GM12878 (cell line): ENCODE measurements around the gene LIN37. TPM values are rescaled to one million over a fixed set of nuclear protein-coding genes. Genes with fewer than 3 reads are reported as not detected.

Source experiments
- ATAC-seq: fragments of 200-7000 bp; cut with Tn5 transposase; 3 replicates; pipeline ENCODE4 v1.9.1; 2020; ENCODE audit warnings: mild to moderate bottlenecking, moderate library complexity
- BruUV-seq: library from RNA; stranded (reverse); fragments of 400-500 nt; replicated peaks from 2 replicates; lab custom pipeline; 2021; lab: Mats Ljungman, UMichigan
- CTCF ChIA-PET: fragments of 300-600 bp; sonication (Branson Sonifier 250); formaldehyde crosslinking; extraction: SDS; loops from one replicate; lab custom pipeline; 2021; ENCODE audit warnings: inconsistent platforms; lab: Yijun Ruan, JAX
- POLR2A ChIA-PET: fragments of 350-600 bp; formaldehyde crosslinking; extraction: SDS; loops from one replicate; lab custom pipeline; 2021; ENCODE audit warnings: inconsistent platforms; lab: Charles Lee
- RAD21 ChIA-PET: fragments of 300-600 bp; sonication (Branson Sonifier 250); formaldehyde crosslinking; loops from one replicate; lab custom pipeline; 2023; ENCODE audit warnings: antibody characterized with exemption; ENCODE audit not compliant: unreplicated experiment; lab: Charles Lee
- SMC1A ChIA-PET: fragments of 300-600 bp; sonication (Branson Sonifier 250); formaldehyde crosslinking; loops from one replicate; lab custom pipeline; 2023; ENCODE audit not compliant: unreplicated experiment, uncharacterized antibody; lab: Charles Lee
- DNase-seq: peaks from one replicate; pipeline ENCODE4 v3.0.0-alpha.2; 2011; ENCODE audit warnings: low read depth, low spot score
- FAIRE-seq: peaks from 3 replicates; lab custom pipeline; 2011; peaks lifted over from hg19 to GRCh38; lab: Jason Lieb, UNC
- H2AFZ ChIP-seq: 2 replicates; pipeline ENCODE4 v1.6.0; 2011; ENCODE audit warnings: low read depth, low read length, control low read depth; ENCODE audit not compliant: control insufficient read depth
- H3K27ac ChIP-seq: 2 replicates; pipeline ENCODE4 v1.5.1; 2011; ENCODE audit warnings: control low read depth; ENCODE audit not compliant: control insufficient read depth, insufficient read depth
- H3K27me3 ChIP-seq, 2 experiments: replicated peaks in 1 of 2; 2 replicates each; pipeline versions ENCODE4 v1.6.0 to v1.6.1; 2011; ENCODE audit warnings: low read length in 1 of 2; ENCODE audit not compliant: control insufficient read depth in 2 of 2, insufficient read depth in 2 of 2
- H3K36me3 ChIP-seq, 2 experiments: 2 replicates each; pipeline ENCODE4 v1.5.1; 2011; ENCODE audit warnings: low read length in 1 of 2; ENCODE audit not compliant: control insufficient read depth in 2 of 2, insufficient read depth in 2 of 2
- H3K4me1 ChIP-seq: 2 replicates; pipeline ENCODE4 v1.6.1; 2011; ENCODE audit warnings: mild to moderate bottlenecking, low read length, moderate library complexity, mixed read lengths; ENCODE audit not compliant: control insufficient read depth, insufficient read depth
- H3K4me2 ChIP-seq: 2 replicates; pipeline ENCODE4 v1.6.0; 2011; ENCODE audit warnings: control low read depth; ENCODE audit not compliant: control insufficient read depth, insufficient read depth
- H3K4me3 ChIP-seq: fragments of 200-600 bp; sonication (generic); 2 replicates; pipeline ENCODE4 v1.5.1; 2016
- H3K79me2 ChIP-seq: 2 replicates; pipeline ENCODE4 v1.6.0; 2011; ENCODE audit warnings: low read length; ENCODE audit not compliant: control insufficient read depth, insufficient read depth
- H3K9ac ChIP-seq: 2 replicates; pipeline ENCODE4 v1.8.0; 2011; ENCODE audit warnings: low read length, control low read depth, mixed read lengths; ENCODE audit not compliant: control insufficient read depth, insufficient read depth
- H3K9me3 ChIP-seq: replicated peaks from 3 replicates; pipeline ENCODE4 v1.5.1; 2011; ENCODE audit warnings: mild to moderate bottlenecking, low read length; ENCODE audit not compliant: control insufficient read depth, insufficient read depth
- H4K20me1 ChIP-seq: 2 replicates; pipeline ENCODE4 v1.6.0; 2011; ENCODE audit not compliant: control insufficient read depth, insufficient read depth
- MEF2A ChIP-seq: IDR thresholded peaks from 2 replicates; pipeline ENCODE4 v1.6.1; 2011; ENCODE audit warnings: low read depth, mild to moderate bottlenecking, low read length, moderate library complexity; ENCODE audit not compliant: insufficient read depth
- TCF3 ChIP-seq: IDR thresholded peaks from 2 replicates; pipeline ENCODE4 v1.6.1; 2012; ENCODE audit warnings: low read depth, mild to moderate bottlenecking, low read length, borderline replicate concordance; ENCODE audit not compliant: insufficient read depth
- WGBS: methylation state at CpG from one replicate; pipeline ENCODE4 v1.1.6; 2016; ENCODE audit warnings: low lambda C conversion rate; ENCODE audit not compliant: insufficient replicate concordance, insufficient coverage; ENCODE audit errors: missing lambda C conversion rate; 5-methylcytosine and 5-hydroxymethylcytosine counted together
- in situ Hi-C: fragments of 300-500 bp; cut with MboI; formaldehyde crosslinking; loops from 9 replicates; pipeline ENCODE4 v1.14.3; 2018; ENCODE audit warnings: mixed read lengths
- intact Hi-C: fragments of 100-400 bp; cut with micrococcal nuclease; formaldehyde crosslinking; loops from one replicate; pipeline ENCODE4 v1.14.2; 2022; ENCODE audit not compliant: unreplicated experiment
- polyA plus RNA-seq, 11 experiments: library from polyadenylated mRNA; depleted of rRNA in 4 of 11; unstranded in 6 of 11; stranded (reverse) in 5 of 11; fragments of >200 nt; fragmentation: Nextera tagmentation in 4 of 11; fragmentation: Illumina TruSeq in 1 of 11; extraction: Ambion mirVana in 4 of 11; extraction: Trizol in 1 of 11; gene quantifications; 1 replicate in 1 of 11; 2 replicates in 10 of 11; pipeline versions ENCODE4 v1.2.1 to v1.2.3, GENCODE V29; 2011 to 2016; ENCODE audit warnings: inconsistent platforms in 2 of 11, missing spikeins in 2 of 11, low read depth in 1 of 11
- total RNA-seq, 4 experiments: library from RNA; depleted of rRNA in 3 of 4; stranded (reverse); fragments of >200 nt in 3 of 4; fragmentation: Illumina TruSeq in 1 of 4; extraction: Trizol in 1 of 4; gene quantifications; 2 replicates each; pipeline versions ENCODE4 v1.2.1 to v1.2.3, GENCODE V29; 2013 to 2021
- TF ChIP-seq, protein P1 (sequence below): fragments of 450-650 bp; IDR thresholded peaks from 2 replicates; pipeline ENCODE4 v1.6.1; 2018; ENCODE audit warnings: borderline replicate concordance, mild to moderate bottlenecking; ENCODE audit not compliant: partially characterized antibody
- TF ChIP-seq, protein P2 (sequence below): fragments of 450-650 bp; IDR thresholded peaks from 2 replicates; pipeline ENCODE4 v1.6.1; 2018; ENCODE audit warnings: mild to moderate bottlenecking, low read depth, moderate library complexity; ENCODE audit not compliant: partially characterized antibody
- TF ChIP-seq, protein P3 (sequence below): IDR thresholded peaks from 2 replicates; pipeline ENCODE4 v1.6.1; 2012; ENCODE audit warnings: mild to moderate bottlenecking, low read depth, low read length
- TF ChIP-seq, protein P4 (sequence below): fragments of 450-650 bp; IDR thresholded peaks from 2 replicates; pipeline ENCODE4 v1.6.1; 2017; ENCODE audit warnings: low read depth, mild to moderate bottlenecking, moderate library complexity

LIN37 gene
- total and polyA plus RNA-seq, 10 of the 15 experiments (the other 5 are each of a cell fraction or from before 2014, with no cell fraction given) = 0.69 to 11.9 (median 7.6) TPM

DNA sequence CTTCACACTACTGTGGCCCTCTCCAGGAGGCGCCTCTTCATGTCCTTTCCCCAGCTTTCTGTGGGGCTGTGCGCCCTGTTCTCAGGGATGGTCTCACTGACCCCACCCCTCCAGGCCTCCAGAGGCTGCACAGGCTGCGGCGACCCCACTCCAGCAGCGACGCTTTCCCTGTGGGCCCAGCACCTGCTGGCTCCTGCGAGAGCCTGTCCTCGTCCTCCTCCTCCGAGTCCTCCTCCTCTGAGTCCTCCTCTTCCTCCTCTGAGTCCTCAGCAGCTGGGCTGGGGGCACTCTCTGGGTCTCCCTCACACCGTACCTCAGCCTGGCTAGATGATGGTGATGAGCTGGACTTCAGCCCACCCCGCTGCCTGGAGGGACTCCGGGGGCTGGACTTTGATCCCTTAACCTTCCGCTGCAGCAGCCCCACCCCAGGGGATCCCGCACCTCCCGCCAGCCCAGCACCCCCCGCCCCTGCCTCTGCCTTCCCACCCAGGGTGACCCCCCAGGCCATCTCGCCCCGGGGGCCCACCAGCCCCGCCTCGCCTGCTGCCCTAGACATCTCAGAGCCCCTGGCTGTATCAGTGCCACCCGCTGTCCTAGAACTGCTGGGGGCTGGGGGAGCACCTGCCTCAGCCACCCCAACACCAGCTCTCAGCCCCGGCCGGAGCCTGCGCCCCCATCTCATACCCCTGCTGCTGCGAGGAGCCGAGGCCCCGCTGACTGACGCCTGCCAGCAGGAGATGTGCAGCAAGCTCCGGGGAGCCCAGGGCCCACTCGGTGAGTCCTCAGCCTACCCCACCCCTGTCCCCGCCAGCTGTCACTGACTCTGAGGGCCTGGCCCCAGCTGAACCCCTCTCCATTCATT, 38.2 kb downstream of the LIN37 start (continued):
- TF ChIP-seq, protein P1, sequence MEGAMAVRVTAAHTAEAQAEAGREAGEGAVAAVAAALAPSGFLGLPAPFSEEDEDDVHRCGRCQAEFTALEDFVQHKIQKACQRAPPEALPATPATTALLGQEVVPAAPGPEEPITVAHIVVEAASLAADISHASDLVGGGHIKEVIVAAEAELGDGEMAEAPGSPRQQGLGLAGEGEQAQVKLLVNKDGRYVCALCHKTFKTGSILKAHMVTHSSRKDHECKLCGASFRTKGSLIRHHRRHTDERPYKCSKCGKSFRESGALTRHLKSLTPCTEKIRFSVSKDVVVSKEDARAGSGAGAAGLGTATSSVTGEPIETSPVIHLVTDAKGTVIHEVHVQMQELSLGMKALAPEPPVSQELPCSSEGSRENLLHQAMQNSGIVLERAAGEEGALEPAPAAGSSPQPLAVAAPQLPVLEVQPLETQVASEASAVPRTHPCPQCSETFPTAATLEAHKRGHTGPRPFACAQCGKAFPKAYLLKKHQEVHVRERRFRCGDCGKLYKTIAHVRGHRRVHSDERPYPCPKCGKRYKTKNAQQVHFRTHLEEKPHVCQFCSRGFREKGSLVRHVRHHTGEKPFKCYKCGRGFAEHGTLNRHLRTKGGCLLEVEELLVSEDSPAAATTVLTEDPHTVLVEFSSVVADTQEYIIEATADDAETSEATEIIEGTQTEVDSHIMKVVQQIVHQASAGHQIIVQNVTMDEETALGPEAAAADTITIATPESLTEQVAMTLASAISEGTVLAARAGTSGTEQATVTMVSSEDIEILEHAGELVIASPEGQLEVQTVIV = no peak
- TF ChIP-seq, protein P2, sequence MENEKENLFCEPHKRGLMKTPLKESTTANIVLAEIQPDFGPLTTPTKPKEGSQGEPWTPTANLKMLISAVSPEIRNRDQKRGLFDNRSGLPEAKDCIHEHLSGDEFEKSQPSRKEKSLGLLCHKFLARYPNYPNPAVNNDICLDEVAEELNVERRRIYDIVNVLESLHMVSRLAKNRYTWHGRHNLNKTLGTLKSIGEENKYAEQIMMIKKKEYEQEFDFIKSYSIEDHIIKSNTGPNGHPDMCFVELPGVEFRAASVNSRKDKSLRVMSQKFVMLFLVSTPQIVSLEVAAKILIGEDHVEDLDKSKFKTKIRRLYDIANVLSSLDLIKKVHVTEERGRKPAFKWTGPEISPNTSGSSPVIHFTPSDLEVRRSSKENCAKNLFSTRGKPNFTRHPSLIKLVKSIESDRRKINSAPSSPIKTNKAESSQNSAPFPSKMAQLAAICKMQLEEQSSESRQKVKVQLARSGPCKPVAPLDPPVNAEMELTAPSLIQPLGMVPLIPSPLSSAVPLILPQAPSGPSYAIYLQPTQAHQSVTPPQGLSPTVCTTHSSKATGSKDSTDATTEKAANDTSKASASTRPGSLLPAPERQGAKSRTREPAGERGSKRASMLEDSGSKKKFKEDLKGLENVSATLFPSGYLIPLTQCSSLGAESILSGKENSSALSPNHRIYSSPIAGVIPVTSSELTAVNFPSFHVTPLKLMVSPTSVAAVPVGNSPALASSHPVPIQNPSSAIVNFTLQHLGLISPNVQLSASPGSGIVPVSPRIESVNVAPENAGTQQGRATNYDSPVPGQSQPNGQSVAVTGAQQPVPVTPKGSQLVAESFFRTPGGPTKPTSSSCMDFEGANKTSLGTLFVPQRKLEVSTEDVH = no peak

DNA sequence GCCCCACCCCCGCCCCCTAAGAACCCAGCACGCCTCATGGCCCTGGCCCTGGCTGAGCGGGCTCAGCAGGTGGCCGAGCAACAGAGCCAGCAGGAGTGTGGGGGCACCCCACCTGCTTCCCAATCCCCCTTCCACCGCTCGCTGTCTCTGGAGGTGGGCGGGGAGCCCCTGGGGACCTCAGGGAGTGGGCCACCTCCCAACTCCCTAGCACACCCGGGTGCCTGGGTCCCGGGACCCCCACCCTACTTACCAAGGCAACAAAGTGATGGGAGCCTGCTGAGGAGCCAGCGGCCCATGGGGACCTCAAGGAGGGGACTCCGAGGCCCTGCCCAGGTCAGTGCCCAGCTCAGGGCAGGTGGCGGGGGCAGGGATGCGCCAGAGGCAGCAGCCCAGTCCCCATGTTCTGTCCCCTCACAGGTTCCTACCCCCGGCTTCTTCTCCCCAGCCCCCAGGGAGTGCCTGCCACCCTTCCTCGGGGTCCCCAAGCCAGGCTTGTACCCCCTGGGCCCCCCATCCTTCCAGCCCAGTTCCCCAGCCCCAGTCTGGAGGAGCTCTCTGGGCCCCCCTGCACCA, 38.9 kb downstream of the LIN37 start:
- FAIRE-seq = no peak
- Histone ChIP-seq H3K9ac (no peak overlapping the region), H3K4me2 (no peak overlapping the region), H3K79me2 (no peaks in the 10 kb centered on the region), H2AFZ (no peak overlapping the region), H3K36me3 (no peaks in the 10 kb centered on the region), H3K4me3 (no peak overlapping the region)
- no TSS peak for BruUV-seq
- ChIA-PET SMC1A (no interaction called here), CTCF (interaction anchor here (3.1 kb wide), 1 partner anchor 93 kb away, joined by 12 read pairs; no protein-coding TSS in a partner anchor), RAD21 (interaction anchor here (0.6 kb wide), 1 partner anchor 96 kb away, joined by 4 read pairs; no protein-coding TSS in a partner anchor), POLR2A (no interaction called here)
- intact Hi-C loops = no loop called here
- no peak for ATAC-seq
- TF ChIP-seq TCF3 = no peak
- no peak for TF ChIP-seq MEF2A
- TF ChIP-seq, protein P3, sequence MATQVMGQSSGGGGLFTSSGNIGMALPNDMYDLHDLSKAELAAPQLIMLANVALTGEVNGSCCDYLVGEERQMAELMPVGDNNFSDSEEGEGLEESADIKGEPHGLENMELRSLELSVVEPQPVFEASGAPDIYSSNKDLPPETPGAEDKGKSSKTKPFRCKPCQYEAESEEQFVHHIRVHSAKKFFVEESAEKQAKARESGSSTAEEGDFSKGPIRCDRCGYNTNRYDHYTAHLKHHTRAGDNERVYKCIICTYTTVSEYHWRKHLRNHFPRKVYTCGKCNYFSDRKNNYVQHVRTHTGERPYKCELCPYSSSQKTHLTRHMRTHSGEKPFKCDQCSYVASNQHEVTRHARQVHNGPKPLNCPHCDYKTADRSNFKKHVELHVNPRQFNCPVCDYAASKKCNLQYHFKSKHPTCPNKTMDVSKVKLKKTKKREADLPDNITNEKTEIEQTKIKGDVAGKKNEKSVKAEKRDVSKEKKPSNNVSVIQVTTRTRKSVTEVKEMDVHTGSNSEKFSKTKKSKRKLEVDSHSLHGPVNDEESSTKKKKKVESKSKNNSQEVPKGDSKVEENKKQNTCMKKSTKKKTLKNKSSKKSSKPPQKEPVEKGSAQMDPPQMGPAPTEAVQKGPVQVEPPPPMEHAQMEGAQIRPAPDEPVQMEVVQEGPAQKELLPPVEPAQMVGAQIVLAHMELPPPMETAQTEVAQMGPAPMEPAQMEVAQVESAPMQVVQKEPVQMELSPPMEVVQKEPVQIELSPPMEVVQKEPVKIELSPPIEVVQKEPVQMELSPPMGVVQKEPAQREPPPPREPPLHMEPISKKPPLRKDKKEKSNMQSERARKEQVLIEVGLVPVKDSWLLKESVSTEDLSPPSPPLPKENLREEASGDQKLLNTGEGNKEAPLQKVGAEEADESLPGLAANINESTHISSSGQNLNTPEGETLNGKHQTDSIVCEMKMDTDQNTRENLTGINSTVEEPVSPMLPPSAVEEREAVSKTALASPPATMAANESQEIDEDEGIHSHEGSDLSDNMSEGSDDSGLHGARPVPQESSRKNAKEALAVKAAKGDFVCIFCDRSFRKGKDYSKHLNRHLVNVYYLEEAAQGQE = no peak
- TF ChIP-seq, protein P4, sequence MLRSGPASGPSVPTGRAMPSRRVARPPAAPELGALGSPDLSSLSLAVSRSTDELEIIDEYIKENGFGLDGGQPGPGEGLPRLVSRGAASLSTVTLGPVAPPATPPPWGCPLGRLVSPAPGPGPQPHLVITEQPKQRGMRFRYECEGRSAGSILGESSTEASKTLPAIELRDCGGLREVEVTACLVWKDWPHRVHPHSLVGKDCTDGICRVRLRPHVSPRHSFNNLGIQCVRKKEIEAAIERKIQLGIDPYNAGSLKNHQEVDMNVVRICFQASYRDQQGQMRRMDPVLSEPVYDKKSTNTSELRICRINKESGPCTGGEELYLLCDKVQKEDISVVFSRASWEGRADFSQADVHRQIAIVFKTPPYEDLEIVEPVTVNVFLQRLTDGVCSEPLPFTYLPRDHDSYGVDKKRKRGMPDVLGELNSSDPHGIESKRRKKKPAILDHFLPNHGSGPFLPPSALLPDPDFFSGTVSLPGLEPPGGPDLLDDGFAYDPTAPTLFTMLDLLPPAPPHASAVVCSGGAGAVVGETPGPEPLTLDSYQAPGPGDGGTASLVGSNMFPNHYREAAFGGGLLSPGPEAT = no peak
- TF ChIP-seq, all 136 proteins: peak for 0
- no peak for DNase-seq
- in situ Hi-C loops = no loop called here
- no peaks in the 10 kb centered on the region for H3K9me3 ChIP-seq
- WGBS = 64% methylated on average over 11 of the region's 15 CpGs
- H3K4me1 ChIP-seq = no peaks in the 10 kb centered on the region
- H4K20me1 ChIP-seq = no peaks in the 10 kb centered on the region
- H3K27ac ChIP-seq = no peak overlapping the region
- H3K27me3 ChIP-seq = no peaks in the 10 kb centered on the region
